NCI-H2227 (cell line): Measurements from ENCODE around the gene SEPTIN5.

Source experiments
- DNase-seq: peaks from one replicate; lab custom pipeline; 2025; ENCODE audit not compliant: unreplicated experiment; lab: John Stamatoyannopoulos, UW

SEPTIN5 gene

GRCh38 chr22:19760058-19760950, 46.0 kb downstream of the SEPTIN5 start, which contains the start of gene TBX1:
Gene TBX1, plus strand, starts transcription at chr22:19760778. Its CDS starts 66 bp downstream, at chr22:19760844.
- no peak for DNase-seq

DNA sequence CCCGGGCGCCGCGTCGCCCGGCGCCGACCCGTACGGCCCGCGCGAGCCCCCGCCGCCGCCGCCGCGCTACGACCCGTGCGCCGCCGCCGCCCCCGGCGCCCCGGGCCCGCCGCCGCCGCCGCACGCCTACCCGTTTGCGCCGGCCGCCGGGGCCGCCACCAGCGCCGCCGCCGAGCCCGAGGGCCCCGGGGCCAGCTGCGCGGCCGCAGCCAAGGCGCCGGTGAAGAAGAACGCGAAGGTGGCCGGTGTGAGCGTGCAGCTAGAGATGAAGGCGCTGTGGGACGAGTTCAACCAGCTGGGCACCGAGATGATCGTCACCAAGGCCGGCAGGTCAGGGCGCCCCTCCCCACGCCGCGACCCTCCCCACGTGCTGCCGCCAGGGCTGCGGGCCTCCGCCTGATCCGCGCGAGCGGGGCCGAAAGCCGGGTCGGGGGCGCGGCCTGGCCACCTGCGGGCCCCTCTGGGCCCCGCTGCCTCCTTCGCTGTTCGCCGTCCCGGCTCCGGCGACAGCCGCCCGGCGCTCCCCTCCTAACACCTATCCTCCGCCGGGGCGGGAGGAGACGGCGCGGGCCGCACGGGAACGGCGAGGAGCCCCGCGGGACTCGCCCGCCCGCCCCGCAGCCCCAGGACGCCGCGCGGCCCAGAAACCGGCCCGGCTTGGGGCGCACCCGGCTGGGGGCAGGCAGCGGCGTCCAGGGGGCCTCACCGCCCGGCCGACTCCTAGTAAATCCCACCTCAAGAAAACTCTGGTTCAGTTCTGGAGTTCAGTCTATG, 46.8 kb downstream of the SEPTIN5 start:
- DNase-seq: no peak

DNA sequence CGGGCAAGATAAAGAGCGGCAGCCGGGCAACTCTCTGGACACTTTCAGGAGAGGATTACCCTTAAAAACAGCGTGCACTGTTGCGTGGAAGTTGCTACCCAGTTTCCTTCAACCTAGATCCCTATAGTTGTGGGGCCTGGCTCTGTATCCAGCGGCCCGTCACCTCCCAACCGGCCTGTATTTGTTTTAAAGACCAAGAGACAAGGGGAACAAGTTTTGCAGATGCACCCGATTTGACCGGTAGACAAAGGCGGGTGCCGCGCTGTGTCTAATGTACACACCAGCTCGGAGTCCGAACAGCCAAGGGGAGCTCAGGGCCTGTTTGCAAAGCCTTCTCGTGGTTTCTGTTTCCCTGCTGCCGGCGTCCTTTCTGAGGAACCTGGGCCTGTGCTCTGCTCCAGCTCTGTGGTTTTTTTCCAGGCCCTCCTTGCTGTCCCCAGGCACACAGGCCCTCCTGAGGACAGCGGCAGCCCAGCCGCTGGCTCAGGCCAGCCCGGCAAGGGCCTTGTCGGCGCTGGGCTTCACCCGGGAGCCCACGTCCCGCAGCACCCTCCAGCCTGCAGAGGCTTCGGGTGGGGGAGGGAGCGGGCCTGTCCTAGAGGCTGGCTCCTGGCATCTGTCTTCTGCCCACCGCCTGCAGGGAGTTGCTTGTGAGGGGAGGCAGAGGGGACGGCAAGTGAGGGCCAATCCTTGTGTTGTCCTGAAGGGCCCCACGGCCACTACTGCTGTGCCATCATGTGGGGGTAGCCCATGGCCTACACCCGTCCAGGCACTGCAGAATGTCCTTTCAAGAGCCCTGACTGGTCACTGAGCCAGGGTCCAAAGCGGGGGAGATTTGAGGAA, 47.6 kb downstream of the SEPTIN5 start:
- DNase-seq: no peak

GRCh38 chr22:19762568-19763457, 48.5 kb downstream of the SEPTIN5 start:
- no peak for DNase-seq

DNA sequence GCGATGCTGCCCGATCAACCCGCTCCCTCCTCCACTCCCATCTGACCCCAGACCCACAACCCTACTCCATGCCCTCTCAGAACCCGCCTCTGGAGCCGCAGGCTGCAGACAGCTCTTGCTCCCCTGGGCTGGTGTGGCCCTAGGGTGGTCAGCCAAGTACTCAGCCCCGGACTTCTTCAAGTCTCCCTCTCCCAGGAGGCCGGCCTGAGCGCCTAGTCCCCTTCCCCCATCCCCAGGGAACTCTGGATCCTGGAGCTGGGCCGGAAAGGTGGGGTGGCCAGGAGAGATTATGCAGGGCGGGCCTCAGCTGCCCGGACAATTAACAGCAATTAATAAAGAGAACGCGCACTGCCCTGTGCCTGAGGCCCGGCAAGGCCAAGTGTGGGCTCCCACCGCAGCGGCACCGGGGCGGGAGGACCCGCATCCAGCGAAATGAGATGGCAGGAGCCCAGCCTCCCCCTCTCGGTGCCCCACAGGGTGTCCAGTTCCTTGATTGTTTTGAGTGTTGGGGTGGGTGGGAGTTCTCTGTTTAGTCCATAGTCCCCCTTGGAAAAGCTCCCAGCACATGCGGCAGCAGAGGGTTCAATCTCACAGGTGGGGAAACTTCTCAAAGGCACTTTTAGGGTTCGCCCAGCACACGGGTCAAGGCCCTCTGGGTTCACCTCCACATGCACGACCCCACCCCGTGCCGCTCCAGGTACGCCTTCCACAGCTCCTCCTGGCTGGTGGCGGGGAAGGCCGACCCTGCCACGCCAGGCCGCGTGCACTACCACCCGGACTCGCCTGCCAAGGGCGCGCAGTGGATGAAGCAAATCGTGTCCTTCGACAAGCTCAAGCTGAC, 49.4 kb downstream of the SEPTIN5 start:
- no peak for DNase-seq

- no peak for DNase-seq
These were observed 49.9 kb downstream of the SEPTIN5 start for GRCh38 chr22:19764299-19764593.

GRCh38 chr22:19764636-19765476, 50.6 kb downstream of the SEPTIN5 start:
- DNase-seq: no peak

DNA sequence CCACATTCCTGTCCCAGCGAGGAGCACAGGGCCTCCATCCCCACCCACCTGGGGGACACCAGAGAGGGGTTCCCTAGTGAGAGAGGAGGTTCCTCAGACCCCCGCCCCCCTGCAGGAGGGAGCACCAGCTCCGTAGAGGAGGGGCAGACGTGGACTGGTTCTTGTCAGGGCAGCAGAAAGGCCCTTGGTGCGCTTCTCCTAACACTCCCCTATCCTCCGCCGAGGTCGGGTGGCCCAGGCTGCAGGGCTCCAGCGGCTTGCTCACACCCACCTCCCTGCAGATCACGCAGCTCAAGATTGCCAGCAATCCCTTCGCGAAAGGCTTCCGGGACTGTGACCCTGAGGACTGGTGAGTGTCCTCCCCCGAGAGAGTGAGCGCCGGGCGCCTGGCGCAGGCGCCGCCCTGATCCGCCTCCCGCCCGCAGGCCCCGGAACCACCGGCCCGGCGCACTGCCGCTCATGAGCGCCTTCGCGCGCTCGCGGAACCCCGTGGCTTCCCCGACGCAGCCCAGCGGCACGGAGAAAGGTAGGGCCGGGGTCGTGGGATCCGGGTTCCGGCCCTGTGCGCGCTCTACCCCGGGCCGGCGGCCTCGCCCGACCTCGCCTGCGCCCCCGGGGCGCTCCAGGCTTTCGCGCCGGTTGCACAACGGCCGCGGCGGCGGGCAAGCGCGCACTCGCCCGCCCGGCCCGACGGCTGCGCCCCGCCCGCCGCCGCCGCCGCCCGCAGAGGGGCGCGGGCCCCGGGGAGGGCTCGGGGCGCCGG, 51.4 kb downstream of the SEPTIN5 start:
- DNase-seq: no peak

- no peak for DNase-seq
These were observed 51.9 kb downstream of the SEPTIN5 start for GRCh38 chr22:19766240-19766510.

DNA sequence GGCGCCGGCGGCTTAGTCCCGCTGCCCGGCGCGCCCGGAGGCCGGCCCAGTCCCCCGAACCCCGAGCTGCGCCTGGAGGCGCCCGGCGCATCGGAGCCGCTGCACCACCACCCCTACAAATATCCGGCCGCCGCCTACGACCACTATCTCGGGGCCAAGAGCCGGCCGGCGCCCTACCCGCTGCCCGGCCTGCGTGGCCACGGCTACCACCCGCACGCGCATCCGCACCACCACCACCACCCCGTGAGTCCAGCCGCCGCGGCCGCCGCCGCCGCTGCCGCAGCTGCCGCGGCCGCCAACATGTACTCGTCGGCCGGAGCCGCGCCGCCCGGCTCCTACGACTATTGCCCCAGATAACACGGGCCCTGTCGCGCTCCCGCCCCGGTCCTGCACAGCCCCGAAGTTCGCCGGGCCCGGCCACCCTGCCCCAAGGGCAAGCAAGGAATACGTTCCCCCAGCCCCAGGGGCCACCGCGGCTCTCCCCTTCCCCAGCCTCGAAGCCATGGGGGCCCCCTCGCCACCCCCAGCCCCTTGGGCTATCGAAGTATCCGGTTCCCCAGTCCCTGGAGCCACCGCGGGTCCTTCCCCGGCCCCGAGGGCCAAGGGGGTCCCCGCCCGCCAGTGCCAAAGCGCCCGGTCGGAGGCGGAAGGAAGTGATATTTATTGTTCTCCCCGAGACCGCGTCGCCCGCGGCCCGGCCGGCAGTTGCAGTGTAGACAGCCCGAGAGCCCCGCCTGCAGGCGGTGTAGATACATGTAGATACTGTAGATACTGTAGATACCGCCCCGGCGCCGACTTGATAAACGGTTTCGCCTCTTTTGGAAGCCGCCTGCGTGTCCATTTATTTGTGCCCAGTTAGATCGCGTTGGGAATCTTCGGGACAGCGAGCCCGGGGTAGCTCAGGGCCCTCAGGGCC, 52.5 kb downstream of the SEPTIN5 start:
- no peak for DNase-seq

- no peak for DNase-seq
These were observed 53.4 kb downstream of the SEPTIN5 start for GRCh38 chr22:19767427-19768341.

DNA sequence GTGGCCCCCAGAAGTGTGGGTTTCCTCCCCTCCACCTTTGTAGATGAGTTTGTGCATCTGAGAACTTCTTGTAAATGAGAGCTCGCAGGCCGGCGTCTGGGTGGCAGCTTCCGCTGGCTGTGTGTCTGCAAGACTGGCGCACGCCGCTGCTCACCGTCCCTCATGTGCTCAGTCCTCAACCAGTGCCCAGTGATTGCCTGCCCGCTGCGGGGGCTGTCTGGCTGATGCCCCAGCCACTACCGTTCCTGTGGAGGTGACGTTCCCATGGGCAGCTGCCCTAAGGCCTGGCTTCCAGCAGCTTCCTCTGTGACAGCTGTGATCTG, 55.1 kb downstream of the SEPTIN5 start:
- no peak for DNase-seq

DNA sequence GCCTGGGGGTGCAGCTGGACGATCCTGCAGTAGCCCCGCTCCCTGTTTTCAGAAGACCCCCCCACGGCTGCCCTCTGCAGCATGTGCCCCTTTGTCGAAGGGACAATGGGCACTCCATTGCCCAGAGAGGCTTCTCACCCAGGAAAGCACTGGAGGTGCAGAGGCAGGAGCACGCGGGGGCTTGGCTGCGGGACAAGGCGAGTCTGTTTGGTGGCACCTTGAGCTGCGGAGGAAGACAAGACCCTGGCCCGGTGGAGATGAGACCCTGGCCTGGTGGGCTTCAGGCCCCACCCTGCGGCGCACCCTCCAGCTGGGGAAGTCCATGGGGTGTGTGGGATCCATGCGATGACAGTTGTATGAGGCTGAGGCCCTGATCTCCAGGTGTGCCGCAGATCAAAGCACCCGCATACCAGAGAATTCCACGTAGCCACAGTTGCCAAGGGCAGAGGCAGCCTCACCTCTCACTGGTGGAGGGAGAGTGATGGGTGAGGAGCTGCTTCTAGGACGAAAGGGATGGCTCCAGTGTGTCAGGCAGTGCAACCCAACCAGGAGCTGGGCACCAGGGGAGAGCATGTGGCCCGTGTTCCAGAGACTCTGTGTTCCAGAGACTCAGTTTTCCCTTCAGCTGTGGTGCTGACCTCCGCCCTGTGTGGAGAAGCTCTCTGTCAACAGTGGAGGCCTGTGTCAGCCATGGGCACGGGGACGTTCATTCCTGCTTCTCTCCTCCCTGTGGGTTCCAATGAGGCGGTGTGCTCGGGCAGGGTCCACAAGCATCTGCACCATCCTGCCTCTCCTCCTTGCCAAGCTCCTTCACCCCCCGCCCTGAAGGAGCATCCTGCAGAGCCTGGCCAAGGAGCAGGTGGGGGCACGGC, 56.3 kb downstream of the SEPTIN5 start:
- no peak for DNase-seq

DNA sequence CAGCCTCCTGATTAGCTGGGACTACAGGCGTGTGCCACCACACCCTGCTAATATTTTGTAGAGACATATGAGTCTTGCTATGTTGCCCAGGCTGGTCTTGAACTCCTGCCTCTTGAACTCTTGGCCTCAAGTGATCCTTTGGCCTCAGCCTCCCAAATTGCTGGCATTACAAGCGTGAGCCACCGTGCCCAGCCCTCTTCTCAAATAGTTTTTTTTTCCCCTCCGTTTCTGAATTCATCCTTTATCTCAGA, 58.0 kb downstream of the SEPTIN5 start:
- no peak for DNase-seq
